KG1 (cell line): ENCODE results near the gene AFF2.

ENCODE experiments used
- DNase-seq: peaks from one replicate; lab custom pipeline; 2025; lab: John Stamatoyannopoulos, UW

The AFF2 gene

DNA sequence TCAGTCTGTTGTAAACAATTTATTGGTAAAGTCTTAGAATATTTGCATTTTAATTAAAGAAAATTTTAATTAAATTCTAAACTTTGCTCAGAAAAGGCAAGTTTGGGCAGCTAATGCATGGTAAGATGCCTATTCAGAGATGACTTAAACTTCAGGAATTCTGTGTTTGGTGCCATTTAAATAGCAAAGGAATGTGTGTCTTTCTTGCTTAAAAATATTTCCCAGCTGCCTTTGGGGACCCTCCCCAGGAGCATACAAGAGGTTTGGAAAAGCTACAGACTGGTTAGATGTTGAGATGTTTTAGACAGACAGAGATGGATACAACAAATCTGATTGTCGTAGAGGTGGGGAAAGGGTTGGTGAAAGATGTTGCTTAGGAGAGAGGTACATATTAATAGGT, 36.5 kb downstream of the AFF2 start:
- DNase-seq = no peak

DNA sequence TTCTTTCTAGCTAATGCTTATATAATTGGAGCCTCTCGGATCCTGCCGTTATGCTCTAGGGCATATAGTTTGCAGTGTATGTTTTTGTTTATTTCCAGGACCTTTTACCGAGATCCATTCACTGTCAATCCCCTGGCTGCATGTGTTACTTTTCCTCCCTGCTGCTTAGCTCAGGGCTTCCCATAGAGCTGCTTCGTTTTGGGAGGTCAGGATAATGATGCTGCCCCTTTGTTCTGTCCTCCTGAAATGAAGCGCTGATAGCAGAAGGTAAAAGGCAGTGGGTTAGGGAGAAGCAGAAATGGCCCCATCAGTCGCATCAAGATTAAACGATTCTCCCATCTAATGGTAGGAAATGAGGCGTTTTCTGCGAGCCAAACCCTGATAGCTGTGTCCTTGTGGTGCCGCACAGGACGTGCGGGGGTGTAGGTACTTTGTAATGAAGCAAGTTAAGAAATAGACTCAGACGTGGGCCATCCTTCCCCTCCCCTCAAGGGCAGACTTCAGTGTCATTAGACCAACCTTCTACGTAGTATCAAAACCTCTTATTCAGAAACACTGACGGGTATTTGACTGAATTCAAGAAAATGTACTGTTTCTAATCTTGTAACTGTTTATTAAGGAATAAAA, 37.3 kb downstream of the AFF2 start:
- DNase-seq = no peak

DNA sequence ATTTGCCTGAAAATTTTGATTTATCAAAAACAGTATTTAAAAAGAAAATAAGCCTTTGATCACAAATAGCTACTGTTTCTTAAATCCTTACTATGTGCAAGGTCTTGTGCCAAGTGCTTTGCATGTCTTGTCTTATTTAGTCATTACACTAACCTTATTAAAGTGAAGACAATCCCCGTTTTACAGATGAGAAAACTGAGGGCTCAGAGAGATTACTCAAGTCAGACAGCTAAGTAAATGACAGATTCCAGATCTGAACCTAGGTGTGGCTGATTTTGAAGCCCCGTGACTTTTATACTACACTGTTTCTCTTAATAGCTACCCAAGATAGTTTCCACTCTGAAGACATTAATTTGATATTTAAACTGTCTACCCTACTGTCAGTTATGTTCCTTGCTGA, 38.2 kb downstream of the AFF2 start:
- DNase-seq = no peak

DNA sequence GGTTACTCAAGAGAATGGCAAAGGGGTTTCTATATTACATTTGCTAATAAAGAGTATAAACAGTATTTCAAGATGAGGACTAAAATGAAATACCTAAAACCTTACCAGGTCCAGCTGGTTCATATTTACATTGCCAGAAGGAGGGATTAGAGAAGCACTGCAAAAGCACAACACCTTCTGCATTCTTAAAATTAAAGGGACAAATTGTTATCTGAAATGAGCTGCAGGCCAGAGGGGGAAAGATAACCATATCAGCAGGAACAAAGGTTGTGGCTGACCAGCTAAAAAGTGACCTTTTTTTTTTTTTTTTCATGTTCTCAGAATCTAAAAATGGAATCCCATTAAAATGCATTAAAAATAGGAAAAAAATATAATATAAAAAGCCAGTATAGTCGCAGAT, 39.7 kb downstream of the AFF2 start:
- DNase-seq = no peak

DNA sequence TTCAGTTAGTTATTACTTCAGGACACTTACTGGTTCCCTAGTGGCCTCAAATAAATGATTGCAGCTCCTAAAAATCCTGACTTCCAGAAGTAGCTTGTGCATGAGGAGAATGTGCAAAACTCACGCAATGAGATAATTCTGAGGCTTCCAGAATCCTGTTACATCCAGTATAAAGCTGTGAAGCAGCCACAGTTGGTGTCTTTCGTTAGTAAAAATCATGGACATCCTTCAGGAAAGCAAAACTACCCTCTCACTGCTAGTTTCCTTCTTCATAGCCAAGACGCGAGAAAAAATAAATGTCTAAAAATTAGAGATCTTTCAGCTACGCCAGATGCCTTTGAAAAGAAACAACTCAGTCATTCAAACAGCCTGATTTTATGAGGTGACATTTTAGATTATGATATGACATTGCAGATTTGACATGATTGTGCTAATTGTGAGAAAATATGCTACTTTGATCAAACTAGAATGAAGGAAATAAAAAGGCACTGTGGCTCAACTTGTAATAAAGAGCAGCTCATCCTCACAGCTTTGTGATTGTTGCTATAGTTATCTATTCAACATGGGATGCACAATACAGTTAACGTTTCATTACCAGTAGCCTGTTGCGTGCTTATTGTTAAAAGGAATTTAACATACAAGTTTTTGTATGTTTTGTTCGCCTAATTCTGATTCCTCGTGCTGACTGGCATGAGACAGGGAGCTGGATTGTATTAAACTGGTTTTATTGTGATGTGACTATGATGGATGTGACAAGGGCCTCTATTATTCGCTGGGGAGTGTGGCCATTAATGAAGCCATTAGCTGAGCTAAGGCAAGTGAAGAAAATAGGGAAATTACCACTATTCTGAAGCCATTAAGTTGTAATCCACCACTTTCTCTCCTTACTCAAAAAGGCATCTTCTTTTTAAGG, 40.5 kb downstream of the AFF2 start:
- DNase-seq = no peak

DNA sequence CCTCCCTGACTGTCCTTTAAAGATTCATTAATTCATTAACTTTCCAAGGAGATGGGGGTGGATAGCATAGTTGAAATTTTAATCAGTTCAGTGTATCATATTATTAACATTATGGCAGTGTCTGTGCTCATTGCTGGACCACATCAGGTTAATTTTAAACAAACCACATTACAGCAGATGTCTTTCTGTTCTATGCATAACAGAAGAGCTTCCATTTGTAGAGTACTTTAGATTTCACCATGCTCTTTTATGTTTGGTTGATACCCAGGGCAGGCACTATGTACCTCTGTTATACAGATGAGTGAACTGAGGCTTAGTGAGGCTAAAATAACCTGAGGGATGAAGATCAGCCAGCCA, 41.1 kb downstream of the AFF2 start:
- no peak for DNase-seq

DNA sequence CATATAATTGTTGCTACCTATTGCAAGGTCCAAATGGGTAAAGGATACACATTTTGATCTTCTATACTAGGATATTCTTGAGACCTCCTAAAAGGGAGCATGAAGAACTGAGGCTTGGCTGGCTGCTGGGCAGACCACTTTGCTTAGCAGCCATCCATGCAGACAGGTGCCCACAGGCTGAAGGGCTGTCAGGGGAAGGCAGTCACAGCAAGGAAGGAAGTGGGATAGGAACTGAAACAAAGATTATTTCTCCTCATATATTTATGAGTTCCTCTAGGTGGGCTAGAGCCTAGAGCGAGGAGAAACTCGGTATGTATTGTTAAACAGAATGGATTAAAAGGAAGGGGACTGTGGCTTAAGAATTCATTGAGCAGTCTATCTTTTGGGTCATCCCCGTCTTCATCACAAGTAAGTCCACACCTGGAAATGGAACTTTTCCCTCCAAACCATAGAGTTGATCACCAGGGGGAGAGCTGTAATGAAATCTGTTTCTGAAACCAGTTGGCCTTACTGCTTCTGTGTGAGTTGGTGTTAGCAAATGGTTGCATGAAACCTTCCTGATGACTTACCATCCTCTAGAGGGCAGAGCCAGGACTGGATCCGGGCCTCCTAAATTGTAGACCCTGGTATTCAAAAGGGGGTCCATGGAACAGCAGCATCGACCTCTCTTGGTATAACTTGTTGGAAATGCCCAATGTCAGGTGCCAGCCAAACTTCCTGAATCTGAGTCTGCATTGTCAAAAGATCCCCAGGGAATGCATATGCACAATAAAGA, 42.3 kb downstream of the AFF2 start:
- DNase-seq = no peak

DNA sequence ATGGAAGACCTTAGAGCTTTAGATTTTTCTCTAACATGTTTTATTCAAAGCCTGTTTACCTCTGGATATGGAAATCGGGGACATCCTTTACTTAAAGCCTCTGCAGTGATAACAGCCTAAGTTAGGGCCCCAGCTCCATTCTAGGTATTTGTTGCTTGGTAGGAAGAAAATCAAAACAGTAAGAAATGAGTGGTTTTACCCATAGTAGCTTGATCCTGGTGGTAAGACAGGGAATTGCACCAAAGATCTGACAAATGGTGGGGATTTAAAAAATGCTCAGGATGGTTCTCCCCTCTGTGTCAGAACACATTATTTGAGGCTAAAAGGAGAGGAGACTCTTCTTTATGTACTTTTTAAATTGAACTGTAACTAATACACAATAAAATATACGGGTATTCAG, 52.4 kb downstream of the AFF2 start:
- no peak for DNase-seq

DNA sequence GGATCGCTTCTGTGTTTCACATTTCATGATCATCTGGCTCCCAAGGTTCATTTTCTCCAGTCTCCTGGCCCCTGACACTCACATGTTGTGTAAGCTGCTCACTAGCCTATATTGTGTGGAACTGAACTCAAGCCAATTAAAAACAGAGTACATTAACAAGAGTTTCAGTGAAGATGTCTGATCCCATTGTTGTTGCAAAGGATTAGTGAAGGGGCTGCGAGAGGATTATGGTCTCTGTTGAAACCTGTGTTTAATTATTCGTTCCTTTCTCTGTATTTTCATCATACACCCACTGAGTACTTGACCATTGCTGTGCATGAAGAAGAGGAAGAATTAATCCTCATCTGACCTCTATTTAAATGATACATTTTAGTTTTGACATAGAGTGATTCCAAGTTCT, 54.7 kb downstream of the AFF2 start:
- DNase-seq = no peak

DNA sequence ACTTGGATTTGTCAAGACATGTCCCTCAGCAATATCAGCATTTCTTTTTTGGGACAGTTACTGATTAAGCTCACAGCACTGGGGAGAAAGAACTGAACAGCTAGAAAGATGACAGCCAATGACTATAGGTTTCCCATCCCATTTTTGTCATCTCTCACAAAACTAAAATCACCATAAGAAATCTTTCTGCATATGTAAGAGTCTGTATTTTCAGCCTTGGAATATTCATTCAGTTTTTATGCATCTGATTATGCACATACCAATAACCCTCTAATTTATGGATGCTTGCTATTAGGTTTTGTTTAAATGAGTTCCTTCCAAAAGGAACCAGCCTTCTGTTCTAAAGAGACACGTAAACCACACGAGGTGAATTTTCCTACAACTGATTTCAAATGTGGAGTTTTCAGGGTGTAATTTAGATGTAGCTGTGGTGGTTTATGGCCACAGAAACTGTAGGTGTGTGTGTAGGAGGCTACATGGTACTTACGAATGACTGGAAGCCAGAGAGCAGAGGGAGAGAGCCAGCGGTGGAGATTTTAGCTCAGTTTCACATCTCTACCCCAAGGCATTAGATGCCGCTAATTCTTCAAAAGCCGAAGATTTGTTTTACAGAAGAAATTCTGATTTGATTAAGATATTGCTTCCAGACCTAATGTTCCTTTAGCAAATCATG, 55.3 kb downstream of the AFF2 start:
- DNase-seq = no peak

DNA sequence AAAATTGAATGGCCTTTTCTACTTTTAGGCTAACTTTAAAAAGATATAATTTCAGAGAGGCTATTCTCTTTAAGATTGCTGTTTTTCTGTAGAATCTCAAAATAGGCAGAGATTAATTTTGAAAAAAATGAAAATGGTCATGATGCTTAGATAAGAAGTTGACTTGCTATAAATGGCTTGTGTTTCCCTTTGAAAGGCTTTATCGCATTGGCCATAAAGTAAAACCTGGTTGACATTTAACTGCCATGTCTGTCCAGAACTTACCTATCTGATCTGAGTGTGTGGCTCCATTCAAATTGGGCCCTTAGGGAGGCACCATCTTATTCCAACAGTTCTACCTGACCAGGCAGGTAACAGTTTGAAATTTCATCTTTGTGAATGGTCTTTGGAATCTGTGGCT, 56.1 kb downstream of the AFF2 start:
- DNase-seq = no peak

DNA sequence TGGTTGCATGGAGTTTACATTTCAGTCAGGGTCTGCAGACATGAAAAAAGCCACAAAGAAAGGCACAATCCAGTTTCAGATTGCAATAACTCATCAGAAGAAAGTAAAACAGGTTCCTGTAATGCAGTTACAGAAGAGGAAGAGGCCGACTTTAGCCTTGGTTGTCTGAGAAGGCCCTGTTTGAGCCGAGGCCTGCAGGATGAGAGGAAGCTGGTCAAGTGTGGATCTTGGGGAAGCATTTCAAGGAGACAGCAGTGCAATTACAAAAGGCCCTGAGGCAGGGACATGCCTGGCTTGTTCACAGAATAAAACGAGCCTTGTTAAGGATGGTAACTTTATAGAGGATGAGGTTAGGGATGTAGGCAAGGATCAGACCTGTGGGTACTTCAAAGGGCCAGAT, 62.4 kb downstream of the AFF2 start:
- DNase-seq = no peak

DNA sequence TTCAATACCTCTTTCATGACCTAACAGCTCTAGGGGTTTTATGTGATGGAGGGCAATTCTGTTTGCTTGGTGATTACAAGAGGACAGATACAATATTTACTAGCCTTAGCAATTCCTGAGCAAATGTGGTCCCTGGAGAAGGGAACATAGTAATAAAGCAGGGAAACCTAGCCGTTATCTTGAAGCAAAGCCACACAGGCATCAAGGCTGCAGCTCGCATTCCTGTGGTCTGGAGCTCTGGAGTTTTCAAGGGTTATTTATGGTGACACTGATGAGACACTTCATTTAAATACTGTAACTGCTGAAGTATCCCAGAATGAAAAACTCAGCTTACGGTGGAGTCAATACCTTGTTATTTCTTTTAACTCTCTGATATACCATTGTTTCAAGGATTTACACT, 66.8 kb downstream of the AFF2 start:
- no peak for DNase-seq

DNA sequence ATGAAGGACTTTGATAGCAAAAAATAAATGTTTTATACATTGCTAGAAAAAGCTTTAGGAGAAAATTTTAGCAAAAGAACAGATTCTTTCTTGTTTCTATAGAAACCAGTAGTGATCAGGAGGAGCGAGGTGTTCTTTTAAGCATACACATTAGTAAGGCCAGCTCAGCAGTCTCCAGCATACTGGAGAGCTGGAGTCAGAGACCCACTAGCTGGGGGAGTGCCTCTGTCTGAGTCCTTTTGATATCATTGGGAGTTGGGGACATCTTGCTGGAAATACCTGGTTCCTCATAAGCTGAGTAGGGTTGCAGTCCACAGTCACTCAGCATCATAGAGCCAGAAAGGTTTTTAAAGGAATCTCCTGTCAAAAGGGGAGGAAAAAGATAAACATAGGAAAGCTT, 67.4 kb downstream of the AFF2 start:
- DNase-seq = no peak

DNA sequence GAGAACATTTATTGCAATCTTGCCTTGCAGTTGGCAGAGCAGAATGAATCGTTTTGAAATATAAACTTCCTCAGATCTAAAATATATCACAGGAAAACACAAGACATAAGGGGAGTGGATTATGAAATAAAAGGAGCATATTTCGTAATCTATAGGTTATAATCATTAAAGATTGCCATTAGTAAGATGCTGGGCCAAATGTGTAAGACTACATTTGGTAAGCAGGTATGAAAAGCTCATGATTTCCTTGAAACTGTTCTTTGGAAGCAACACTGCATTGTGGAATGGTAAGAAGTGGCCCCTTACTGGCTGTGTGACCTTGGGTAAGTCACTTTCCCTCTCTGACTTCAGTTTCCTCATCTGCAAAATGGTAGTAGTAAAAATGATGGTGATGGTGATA, 68.3 kb downstream of the AFF2 start:
- no peak for DNase-seq

DNA sequence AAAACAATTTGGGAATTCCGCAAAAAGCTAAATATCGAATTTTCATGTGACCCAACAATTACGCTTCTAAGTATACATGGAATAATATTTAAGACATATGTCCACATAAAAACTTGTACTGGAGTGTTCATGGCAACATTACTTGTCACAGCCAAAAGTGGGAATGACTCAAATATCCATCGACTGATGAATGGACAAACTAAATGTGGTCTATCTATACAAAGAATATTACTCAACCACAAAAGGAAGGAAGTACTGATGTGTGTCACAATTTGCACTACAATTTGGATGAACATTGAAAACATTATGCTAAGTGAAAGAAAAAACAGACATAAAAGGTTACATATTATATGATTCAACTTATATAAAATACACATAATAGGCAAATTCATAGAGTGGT, 71.9 kb downstream of the AFF2 start:
- no peak for DNase-seq

DNA sequence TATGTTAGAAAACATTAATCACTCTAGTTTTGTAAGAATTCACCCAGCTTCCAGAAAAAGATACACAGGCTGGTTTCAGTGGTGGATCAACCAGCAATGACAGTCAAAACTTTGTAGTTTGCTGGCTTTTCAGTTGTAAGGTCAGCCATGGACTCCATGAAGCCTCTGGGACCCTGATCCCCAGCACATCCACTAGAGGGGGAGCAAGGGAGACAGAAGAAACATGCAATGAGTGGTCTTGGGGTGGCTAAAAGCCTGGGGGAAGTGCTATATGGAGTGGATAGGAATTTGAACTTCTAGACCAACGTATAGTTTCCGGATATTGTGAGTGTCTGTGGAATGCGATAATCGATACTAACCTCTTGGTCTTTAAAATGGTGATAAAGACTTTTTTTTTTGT, 72.7 kb downstream of the AFF2 start:
- DNase-seq = no peak

DNA sequence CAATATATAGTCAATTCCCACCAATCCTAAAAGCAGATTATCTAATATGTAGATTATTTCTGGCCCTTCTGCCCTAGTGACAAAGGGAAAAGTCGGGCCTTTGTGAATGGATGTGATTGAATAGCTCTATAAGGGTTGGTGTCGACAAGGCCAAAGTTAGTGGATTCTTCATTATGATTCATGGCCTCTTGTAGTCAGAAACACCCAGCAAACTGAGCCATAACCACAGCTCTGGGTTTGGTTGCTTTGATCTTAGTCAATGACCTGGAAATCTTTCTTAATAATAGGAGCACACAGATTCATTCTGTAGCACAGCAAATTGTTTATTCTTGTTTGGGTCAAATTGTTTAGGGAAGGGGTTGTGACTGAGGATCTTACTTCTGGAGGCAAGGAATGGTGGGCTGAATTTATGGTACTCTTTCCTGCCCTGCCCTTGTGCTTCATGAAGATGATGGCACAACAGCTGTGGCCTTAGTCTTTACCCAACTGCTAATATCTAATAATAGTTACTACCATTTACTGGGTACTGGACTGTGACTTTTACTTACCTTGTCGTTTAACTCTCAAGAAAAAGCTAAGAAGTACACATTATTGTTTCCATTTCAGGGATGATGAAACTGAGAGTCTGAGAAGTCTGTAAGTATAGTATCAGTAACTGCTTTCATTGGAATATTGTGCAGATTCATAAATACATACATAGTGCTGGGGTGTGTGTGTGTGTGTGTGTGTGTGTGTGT, 74.0 kb downstream of the AFF2 start:
- no peak for DNase-seq

DNA sequence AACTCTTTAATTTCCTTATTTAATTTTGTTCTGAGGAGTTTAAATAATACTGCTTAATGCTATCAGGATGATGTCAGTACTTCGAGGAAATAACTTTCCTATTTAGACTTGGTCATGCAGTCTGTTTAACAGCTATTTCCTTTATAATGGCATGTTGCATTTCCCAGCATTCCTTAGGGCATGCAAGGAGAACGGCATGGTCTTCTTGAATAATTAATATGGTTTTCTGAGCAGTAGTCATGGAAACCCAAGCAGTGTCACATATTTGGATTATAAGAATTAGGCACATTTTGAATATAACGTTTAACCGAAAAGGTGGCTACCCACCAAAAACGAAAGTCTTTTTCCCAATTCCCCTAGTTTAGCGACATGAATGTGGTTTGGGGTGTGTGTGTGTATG, 76.0 kb downstream of the AFF2 start:
- no peak for DNase-seq

DNA sequence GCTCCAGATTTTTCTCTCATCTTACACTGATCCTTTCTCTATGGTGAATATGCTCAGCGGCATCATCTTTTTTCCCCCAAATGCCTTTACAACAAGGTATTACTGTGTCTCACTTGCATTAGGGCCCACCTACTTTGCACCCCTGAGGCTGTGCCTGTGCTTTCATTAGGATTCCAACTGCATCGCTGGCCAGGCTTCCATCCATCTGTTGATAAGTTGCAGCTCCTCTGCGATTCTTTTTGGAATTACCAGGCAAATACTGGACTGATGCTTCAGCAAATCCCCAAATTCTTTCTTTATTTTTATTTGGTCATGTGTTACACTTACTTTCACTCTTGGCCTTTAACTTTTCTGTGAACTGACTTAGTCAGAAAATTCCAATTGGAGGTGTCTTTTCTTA, 77.3 kb downstream of the AFF2 start:
- no peak for DNase-seq

DNA sequence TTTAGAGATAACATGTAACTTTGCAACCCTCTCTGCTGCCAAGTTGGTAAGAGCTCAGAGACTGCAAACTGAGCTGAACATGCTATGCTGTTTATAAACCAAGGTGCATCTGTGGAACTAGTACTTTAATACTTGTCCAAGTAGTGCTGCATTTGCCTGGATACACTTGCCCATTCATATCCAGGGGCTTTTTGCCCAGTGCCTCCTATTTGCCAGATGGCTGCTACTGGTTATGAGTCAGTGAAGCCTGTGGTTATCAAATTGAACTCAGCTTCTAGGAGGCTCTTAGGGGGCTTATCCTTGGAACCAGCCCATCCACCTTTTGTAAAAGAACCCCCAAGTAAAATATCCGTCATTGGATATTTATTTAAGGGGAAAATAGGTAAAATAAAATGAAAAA, 79.6 kb downstream of the AFF2 start:
- no peak for DNase-seq

DNA sequence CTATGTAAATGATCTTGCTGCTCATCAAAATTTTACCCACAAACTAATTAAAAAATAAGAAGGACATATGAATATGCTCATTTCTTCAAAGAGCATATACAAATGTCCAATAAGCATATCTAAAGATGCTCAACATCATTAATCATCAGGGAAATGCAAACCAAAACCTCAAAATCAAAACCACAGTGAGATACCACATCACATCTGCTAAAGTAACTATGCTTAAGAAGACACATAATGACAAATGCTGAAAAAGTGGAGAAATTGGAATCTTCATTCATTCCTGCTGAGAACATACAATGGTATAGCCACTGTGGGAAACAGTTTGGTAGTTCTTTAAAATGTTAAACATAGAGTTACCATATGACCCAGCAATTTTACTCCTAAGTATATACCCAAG, 81.9 kb downstream of the AFF2 start:
- no peak for DNase-seq
